ENCODE results near the gene CFAP73. TPM values are rescaled to one million over a fixed set of nuclear protein-coding genes. Genes with fewer than 3 reads are reported as not detected.

CFAP73 gene
- polyA plus RNA-seq, 1 of the 3 experiments (the other 2 are of a cell fraction) = not detected

- H3K4me3 ChIP-seq (ENCODE audit: low read depth in 2 of 2, low read length in 1 of 2) = no peak overlapping the region
- no peaks in the 10 kb centered on the region for H4K20me1 ChIP-seq (ENCODE audit: insufficient read depth)
- H3K36me3 ChIP-seq (replicated peaks in 1 of 2; ENCODE audit: control insufficient read depth in 1 of 2, insufficient read depth in 2 of 2, low read length in 1 of 2) = no peaks in the 10 kb centered on the region
- H3K4me1 ChIP-seq (ENCODE audit: control insufficient read depth in 1 of 2, insufficient read depth in 2 of 2, low read depth in 1 of 2, low read length in 1 of 2) = no peaks in the 10 kb centered on the region
- ChIA-PET CTCF (interaction anchor here (0.7 to 1.5 kb wide), 5 partner anchors 10 to 65 kb away, joined by 3 to 5 read pairs (median 4); no protein-coding TSS in a partner anchor), POLR2A (interaction anchor here (0.5 kb wide), 1 partner anchor 47 kb away, joined by 3 read pairs; no protein-coding TSS in a partner anchor)
- no peak for DNase-seq
- H3K9me3 ChIP-seq = no peaks in the 10 kb centered on the region
- TF ChIP-seq NFIC (IDR thresholded peaks at IDR 0.05; ENCODE audit: borderline replicate concordance) (no peak), EP300 (IDR thresholded peaks at IDR 0.05; ENCODE audit: borderline replicate concordance in 1 of 2, low read depth in 1 of 2, low read length in 1 of 2) (no peak), TCF12 (IDR thresholded peaks at IDR 0.05) (no peak), NRF1 (IDR thresholded peaks at IDR 0.05; ENCODE audit: low read depth, low read length) (no peak), FOSL2 (IDR thresholded peaks at IDR 0.05; ENCODE audit: borderline replicate concordance, low read depth) (no peak), FOXJ3 (CRISPR knock-in tag; IDR thresholded peaks at IDR 0.05) (no peak), GATA2 (CRISPR knock-in tag; IDR thresholded peaks at IDR 0.05) (no peak), REST (IDR thresholded peaks at IDR 0.05; ENCODE audit: low read depth, low read length) (no peak), YY1 (IDR thresholded peaks at IDR 0.05; ENCODE audit: low read depth) (no peak), SIN3A (IDR thresholded peaks at IDR 0.05; ENCODE audit: borderline replicate concordance, low read depth, low read length) (no peak), RCOR1 (IDR thresholded peaks at IDR 0.05; ENCODE audit: low read length) (no peak), JUND (IDR thresholded peaks at IDR 0.05) (no peak), MXI1 (IDR thresholded peaks at IDR 0.05; ENCODE audit: low read depth, low read length) (no peak)
- no peaks in the 10 kb centered on the region for H3K9me2 ChIP-seq
- H3K4me2 ChIP-seq = no peak overlapping the region
- H3K27me3 ChIP-seq (ENCODE audit: insufficient read depth) = no peaks in the 10 kb centered on the region
- 47% methylated on average over 3 of the region's 5 CpGs for WGBS (ENCODE audit: low lambda C conversion rate)
- H3K9ac ChIP-seq = no peak overlapping the region
- no peak overlapping the region for H3K27ac ChIP-seq (ENCODE audit: low read depth in 2 of 2, low read length in 1 of 2)
- H3F3A ChIP-seq (replicated peaks; ENCODE audit: insufficient read depth) = no peaks in the 10 kb centered on the region
- H2AFZ ChIP-seq (ENCODE audit: low read depth) = no peak overlapping the region
- H3K79me2 ChIP-seq (ENCODE audit: insufficient read depth) = no peaks in the 10 kb centered on the region
Measured at GRCh38 chr12:113109360-113109759, 40.2 kb upstream of the CFAP73 start.

GRCh38 chr12:113109872-113110599, 39.5 kb upstream of the CFAP73 start:
- Histone ChIP-seq H3K4me2 (no peak overlapping the region), H2AFZ (ENCODE audit: low read depth) (no peak overlapping the region), H4K20me1 (ENCODE audit: insufficient read depth) (no peaks in the 10 kb centered on the region), H3K9me3 (no peaks in the 10 kb centered on the region), H3K79me2 (ENCODE audit: insufficient read depth) (no peaks in the 10 kb centered on the region), H3K36me3 (replicated peaks in 1 of 2; ENCODE audit: control insufficient read depth in 1 of 2, insufficient read depth in 2 of 2, low read length in 1 of 2) (no peaks in the 10 kb centered on the region), H3K9me2 (no peaks in the 10 kb centered on the region), H3F3A (replicated peaks; ENCODE audit: insufficient read depth) (no peaks in the 10 kb centered on the region), H3K4me3 (ENCODE audit: low read depth in 2 of 2, low read length in 1 of 2) (no peak overlapping the region), H3K27me3 (ENCODE audit: insufficient read depth) (no peaks in the 10 kb centered on the region), H3K27ac (ENCODE audit: low read depth in 2 of 2, low read length in 1 of 2) (no peak overlapping the region), H3K9ac (no peak overlapping the region), H3K4me1 (ENCODE audit: control insufficient read depth in 1 of 2, insufficient read depth in 2 of 2, low read depth in 1 of 2, low read length in 1 of 2) (no peaks in the 10 kb centered on the region)
- CTCF ChIA-PET = interaction anchor here (0.9 to 1.5 kb wide), 4 partner anchors 11 to 64 kb away, joined by 4 to 5 read pairs (median 4); no protein-coding TSS in a partner anchor
- DNase-seq = no peak
- POLR2A ChIA-PET = interaction anchor here (0.5 kb wide), 1 partner anchor 46 kb away, joined by 3 read pairs; no protein-coding TSS in a partner anchor
- 43% methylated on average over 6 of the region's 7 CpGs for WGBS (ENCODE audit: low lambda C conversion rate)
- TF ChIP-seq USF2 (IDR thresholded peaks at IDR 0.05; ENCODE audit: borderline replicate concordance, low read depth, low read length) = no peak
- TF ChIP-seq RFX5 (IDR thresholded peaks at IDR 0.05; ENCODE audit: low read length) = no peak
- TF ChIP-seq SMC3 (IDR thresholded peaks at IDR 0.05; ENCODE audit: low read depth, low read length) = no peak
- no peak for TF ChIP-seq PBX3 (IDR thresholded peaks at IDR 0.05)
- no peak for TF ChIP-seq USF1 (IDR thresholded peaks at IDR 0.05; ENCODE audit: borderline replicate concordance, low read depth)
- TF ChIP-seq MAX (IDR thresholded peaks at IDR 0.05; ENCODE audit: low read depth) = no peak
- TF ChIP-seq MXI1 (IDR thresholded peaks at IDR 0.05; ENCODE audit: low read depth, low read length) = no peak
- TF ChIP-seq RXRA (IDR thresholded peaks at IDR 0.05; ENCODE audit: borderline replicate concordance, low read depth) = no peak
- no peak for TF ChIP-seq EP300 (IDR thresholded peaks at IDR 0.05; ENCODE audit: borderline replicate concordance in 1 of 2, low read depth in 1 of 2, low read length in 1 of 2)
- TF ChIP-seq FOSL2 (IDR thresholded peaks at IDR 0.05; ENCODE audit: borderline replicate concordance, low read depth) = no peak

Data from SK-N-SH (cell line).